Osteoblast (primary cell): ENCODE results near the gene ABCG4. TPM values are rescaled to one million over a fixed set of nuclear protein-coding genes. Genes with fewer than 3 reads are reported as not detected.
"Not testable (repeated sequence)": the region's sequence is repeated elsewhere in the genome, so short reads cannot be mapped to it uniquely, and the experiment has no call there.

ENCODE experiments used
- DNase-seq: peaks from one replicate; pipeline ENCODE4 v3.0.0; 2011; ENCODE audit warnings: low spot score, mixed read lengths; ENCODE audit not compliant: insufficient read length; ENCODE audit errors: missing footprints
- H2AFZ ChIP-seq: 2 replicates; pipeline ENCODE4 v1.6.0; 2011; ENCODE audit warnings: mild to moderate bottlenecking, low read length
- H3K27ac ChIP-seq: 2 replicates; pipeline ENCODE4 v1.5.1; 2011; ENCODE audit warnings: mild to moderate bottlenecking, low read depth, low read length, moderate library complexity
- H3K27me3 ChIP-seq: 2 replicates; pipeline ENCODE4 v1.6.0; 2012; ENCODE audit warnings: mild to moderate bottlenecking, control low read depth, inconsistent platforms, low read length, moderate library complexity; ENCODE audit not compliant: insufficient read depth
- H3K36me3 ChIP-seq: 2 replicates; pipeline ENCODE4 v1.5.1; 2011; ENCODE audit warnings: mild to moderate bottlenecking, low read length, control low read depth, moderate library complexity; ENCODE audit not compliant: insufficient read depth
- H3K4me1 ChIP-seq: 2 replicates; pipeline ENCODE4 v1.5.1; 2011; ENCODE audit warnings: mild to moderate bottlenecking, low read length, control low read depth, moderate library complexity; ENCODE audit not compliant: insufficient read depth
- H3K4me2 ChIP-seq: 2 replicates; pipeline ENCODE4 v1.6.0; 2011; ENCODE audit warnings: mild to moderate bottlenecking, low read length; ENCODE audit not compliant: insufficient read depth
- H3K4me3 ChIP-seq: fragments of 200-600 bp; sonication (generic); 3 replicates; pipeline ENCODE4 v1.5.1; 2012; ENCODE audit warnings: mild to moderate bottlenecking, low read length, inconsistent platforms; ENCODE audit not compliant: insufficient read depth
- H3K79me2 ChIP-seq: 2 replicates; pipeline ENCODE4 v1.6.0; 2012; ENCODE audit warnings: mild to moderate bottlenecking, low read length, control low read depth, inconsistent platforms; ENCODE audit not compliant: insufficient read depth
- H3K9me3 ChIP-seq: 2 replicates; pipeline ENCODE4 v1.5.1; 2011; ENCODE audit warnings: low read depth, low read length, control low read depth
- H4K20me1 ChIP-seq: 2 replicates; pipeline ENCODE4 v1.6.0; 2012; ENCODE audit warnings: mild to moderate bottlenecking, low read length, control low read depth; ENCODE audit not compliant: insufficient read depth
- CTCF ChIP-seq: IDR thresholded peaks from 2 replicates; pipeline ENCODE4 v1.5.1; 2011; ENCODE audit warnings: mild to moderate bottlenecking, low read depth, low read length, moderate library complexity; ENCODE audit errors: extremely low read depth
- total RNA-seq: library from RNA; depleted of rRNA; stranded (reverse); fragments of >200 nt; gene quantifications from 2 replicates; pipeline ENCODE4 v1.2.3, GENCODE V29; 2012

Gene ABCG4
- total RNA-seq, 1 donor, result not detected

GRCh38 chr11:119179983-119180382 lies 31.1 kb downstream of the ABCG4 start:
- DNase-seq, result peak; percentile 42
- Histone ChIP-seq H3K4me3 (no peak overlapping the region), H3K9me3 (no peaks in the 10 kb centered on the region), H3K36me3 (peaks cover 20% of the 10 kb centered on the region), H2AFZ (no peak overlapping the region), H4K20me1 (peaks cover under 1% of the 10 kb centered on the region), H3K4me2 (no peak overlapping the region), H3K79me2 (no peaks in the 10 kb centered on the region), H3K4me1 (no peaks in the 10 kb centered on the region), H3K27ac (no peak overlapping the region), H3K27me3 (no peaks in the 10 kb centered on the region)
- TF ChIP-seq CTCF, result no peak

GRCh38 chr11:119180729-119181676 lies 32.2 kb downstream of the ABCG4 start:
- Histone ChIP-seq H3K79me2 (no peaks in the 10 kb centered on the region), H2AFZ (no peak overlapping the region), H3K9me3 (no peaks in the 10 kb centered on the region), H3K4me3 (no peak overlapping the region), H3K27me3 (peaks cover 5% of the 10 kb centered on the region), H3K4me2 (no peak overlapping the region), H3K36me3 (peaks cover 15% of the 10 kb centered on the region), H3K27ac (no peak overlapping the region), H4K20me1 (no peaks in the 10 kb centered on the region), H3K4me1 (no peaks in the 10 kb centered on the region)
- peak; percentile 55 for DNase-seq
- TF ChIP-seq CTCF, result no peak

GRCh38 chr11:119181677-119182412 lies 33.0 kb downstream of the ABCG4 start:
- Histone ChIP-seq H3K27ac (no peak overlapping the region), H3K36me3 (peaks cover 14% of the 10 kb centered on the region), H3K79me2 (no peaks in the 10 kb centered on the region), H3K4me1 (no peaks in the 10 kb centered on the region), H4K20me1 (no peaks in the 10 kb centered on the region), H3K4me3 (no peak overlapping the region), H3K4me2 (no peak overlapping the region), H3K9me3 (no peaks in the 10 kb centered on the region), H2AFZ (no peak overlapping the region), H3K27me3 (peaks cover 10% of the 10 kb centered on the region)
- TF ChIP-seq CTCF, result no peak
- peak; percentile 41 for DNase-seq

GRCh38 chr11:119184399-119184798 lies 35.5 kb downstream of the ABCG4 start:
- H3K27me3 ChIP-seq, result peaks cover 17% of the 10 kb centered on the region
- not testable (repeated sequence) for H3K4me1 ChIP-seq, H4K20me1 ChIP-seq, H3K79me2 ChIP-seq, H2AFZ ChIP-seq, H3K36me3 ChIP-seq, H3K27ac ChIP-seq, H3K4me2 ChIP-seq, DNase-seq, H3K4me3 ChIP-seq, H3K9me3 ChIP-seq
